HepG2 (cell line): Measurements from ENCODE around the gene ZNF431. TPM values are rescaled to one million over a fixed set of nuclear protein-coding genes. Genes with fewer than 3 reads are reported as not detected.

Source experiments
- CBX5 ChIP-seq: sonication (generic); formaldehyde crosslinking; IDR thresholded peaks from 2 replicates; pipeline ENCODE4 v1.4.0; 2020; ENCODE audit warnings: missing genetic modification reagents, borderline replicate concordance
- CCDC6 ChIP-seq: sonication (generic); formaldehyde crosslinking; IDR thresholded peaks from 2 replicates; pipeline ENCODE4 v1.8.1; 2022; ENCODE audit warnings: mild to moderate bottlenecking, missing genetic modification reagents, moderate library complexity
- FLYWCH1 ChIP-seq: sonication (generic); formaldehyde crosslinking; IDR thresholded peaks from 2 replicates; pipeline ENCODE4 v1.8.1; 2023; ENCODE audit warnings: mild to moderate bottlenecking, missing genetic modification reagents
- KAT2B ChIP-seq: fragments of 150-350 bp; IDR thresholded peaks from 2 replicates; pipeline ENCODE4 v1.6.1; 2014; ENCODE audit warnings: low read depth, low read length, borderline replicate concordance
- KAT8 ChIP-seq: IDR thresholded peaks from 2 replicates; pipeline ENCODE4 v1.6.1; 2016; ENCODE audit warnings: missing genetic modification reagents, missing compliant biosample characterization
- NFIC ChIP-seq: IDR thresholded peaks from 2 replicates; pipeline ENCODE4 v1.6.1; 2012; ENCODE audit warnings: mild to moderate bottlenecking, low read length, inconsistent platforms
- PATZ1 ChIP-seq: sonication (generic); formaldehyde crosslinking; IDR thresholded peaks from 2 replicates; pipeline ENCODE4 v1.4.0; 2020; ENCODE audit warnings: missing genetic modification reagents
- PCBP2 ChIP-seq: fragments of 200-400 bp; formaldehyde crosslinking; optimal IDR thresholded peaks from 2 replicates; pipeline ENCODE3; 2018; ENCODE audit warnings: low read length, low read depth; ENCODE audit not compliant: poor library complexity, severe bottlenecking
- PHF21A ChIP-seq: sonication (generic); formaldehyde crosslinking; IDR thresholded peaks from 2 replicates; pipeline ENCODE4 v1.5.0; 2020; ENCODE audit warnings: mild to moderate bottlenecking, missing genetic modification reagents
- SP5 ChIP-seq: IDR thresholded peaks from 2 replicates; pipeline ENCODE4 v1.6.1; 2016; ENCODE audit warnings: low read depth, borderline replicate concordance
- ZBTB3 ChIP-seq: sonication (generic); formaldehyde crosslinking; IDR thresholded peaks from 2 replicates; pipeline ENCODE4 v1.4.0; 2020; ENCODE audit warnings: low read depth, mild to moderate bottlenecking, moderate library complexity, missing genetic modification reagents, borderline replicate concordance
- ZNF136 ChIP-seq: sonication (generic); formaldehyde crosslinking; IDR thresholded peaks from 2 replicates; pipeline ENCODE4 v1.8.1; 2022; ENCODE audit warnings: low read depth, mild to moderate bottlenecking, moderate library complexity, missing genetic modification reagents
- ZNF253 ChIP-seq: sonication (generic); formaldehyde crosslinking; IDR thresholded peaks from 2 replicates; pipeline ENCODE4 v1.8.0; 2022; ENCODE audit warnings: mild to moderate bottlenecking, missing genetic modification reagents, borderline replicate concordance
- ZNF646 ChIP-seq: sonication (generic); formaldehyde crosslinking; IDR thresholded peaks from 2 replicates; pipeline ENCODE4 v1.9.0; 2021; ENCODE audit warnings: mild to moderate bottlenecking, missing genetic modification reagents
- ZNF724P ChIP-seq: sonication (generic); formaldehyde crosslinking; IDR thresholded peaks from 2 replicates; pipeline ENCODE4 v1.8.0; 2022; ENCODE audit warnings: missing genetic modification reagents, borderline replicate concordance
- ZNF768 ChIP-seq: sonication (generic); formaldehyde crosslinking; IDR thresholded peaks from 2 replicates; pipeline ENCODE4 v1.4.0; 2020; ENCODE audit warnings: missing genetic modification reagents
- polyA plus RNA-seq, 8 experiments: library from polyadenylated mRNA; depleted of rRNA in 3 of 8; stranded (reverse) in 7 of 8; unstranded in 1 of 8; fragments of >200 nt; fragmentation: Illumina TruSeq in 4 of 8; extraction: Trizol in 4 of 8; gene quantifications; 2 replicates each; pipeline versions ENCODE4 v1.2.1 to v1.2.3, GENCODE V29; 2011 to 2016; ENCODE audit warnings: low read depth in 4 of 8, missing spikeins in 1 of 8, mixed read lengths in 1 of 8; ENCODE audit not compliant: insufficient read depth in 1 of 8
- total RNA-seq, 5 experiments: library from RNA; depleted of rRNA; stranded (reverse); fragments of >200 nt; fragmentation: Illumina TruSeq; extraction: Trizol; gene quantifications; 2 replicates each; pipeline ENCODE4 v1.2.3, GENCODE V29; 2016; ENCODE audit warnings: low read depth in 1 of 5
- TF ChIP-seq, protein P1 (sequence below): sonication (generic); formaldehyde crosslinking; conservative IDR thresholded peaks from 2 replicates; pipeline ENCODE4 v1.4.0; 2020; ENCODE audit warnings: missing genetic modification reagents
- TF ChIP-seq, protein P2 (sequence below): IDR thresholded peaks from 2 replicates; pipeline ENCODE4 v1.6.1; 2016; ENCODE audit warnings: missing biosample characterization, missing genetic modification reagents, low read depth

The ZNF431 gene
- total and polyA plus RNA-seq, 2 of the 13 experiments (the other 11 are each of a cell fraction or from before 2014, with no cell fraction given) = 4.4 to 11.8 TPM

GRCh38 chr19:21141787-21142464 is at the start of gene ZNF431 (continued):
- TF ChIP-seq ZNF646 (no peak), ZNF136 (CRISPR knock-in tag) (no peak), CCDC6 (no peak), SP5 (CRISPR knock-in tag) (no peak), CBX5 (CRISPR knock-in tag) (no peak), FLYWCH1 (CRISPR knock-in tag) (no peak), PHF21A (CRISPR knock-in tag) (peak; percentile 36; the same call in 1 of the 2 replicates), PCBP2 (no peak), PATZ1 (CRISPR knock-in tag) (no peak), ZNF768 (CRISPR knock-in tag) (peak; percentile 72; the same call in 1 of the 2 replicates), NFIC (no peak), ZBTB3 (no peak), KAT2B (no peak), ZNF253 (CRISPR knock-in tag) (no peak), ZNF724P (CRISPR knock-in tag) (no peak), KAT8 (peak; percentile 66; the same call in 1 of the 2 replicates)
- TF ChIP-seq, protein P1, sequence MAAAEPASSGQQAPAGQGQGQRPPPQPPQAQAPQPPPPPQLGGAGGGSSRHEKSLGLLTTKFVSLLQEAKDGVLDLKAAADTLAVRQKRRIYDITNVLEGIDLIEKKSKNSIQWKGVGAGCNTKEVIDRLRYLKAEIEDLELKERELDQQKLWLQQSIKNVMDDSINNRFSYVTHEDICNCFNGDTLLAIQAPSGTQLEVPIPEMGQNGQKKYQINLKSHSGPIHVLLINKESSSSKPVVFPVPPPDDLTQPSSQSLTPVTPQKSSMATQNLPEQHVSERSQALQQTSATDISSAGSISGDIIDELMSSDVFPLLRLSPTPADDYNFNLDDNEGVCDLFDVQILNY (CRISPR knock-in tag) = no peak
- TF ChIP-seq, protein P2, sequence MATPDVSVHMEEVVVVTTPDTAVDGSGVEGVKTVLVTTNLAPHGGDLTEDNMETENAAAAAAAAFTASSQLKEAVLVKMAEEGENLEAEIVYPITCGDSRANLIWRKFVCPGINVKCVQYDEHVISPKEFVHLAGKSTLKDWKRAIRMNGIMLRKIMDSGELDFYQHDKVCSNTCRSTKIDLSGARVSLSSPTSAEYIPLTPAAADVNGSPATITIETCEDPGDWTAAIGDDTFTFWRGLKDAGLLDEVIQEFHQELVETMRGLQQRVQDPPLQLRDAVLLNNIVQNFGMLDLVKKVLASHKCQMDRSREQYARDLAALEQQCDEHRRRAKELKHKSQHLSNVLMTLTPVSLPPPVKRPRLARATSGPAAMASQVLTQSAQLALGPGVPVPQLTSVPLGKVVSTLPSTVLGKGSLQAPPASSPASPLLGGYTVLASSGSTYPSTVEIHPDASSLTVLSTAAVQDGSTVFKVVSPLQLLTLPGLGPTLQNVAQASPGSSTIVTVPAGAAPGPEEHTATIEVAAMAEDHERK (CRISPR knock-in tag) = no peak
